ENCODE measurements around the gene PJVK. TPM values are rescaled to one million over a fixed set of nuclear protein-coding genes. Genes with fewer than 3 reads are reported as not detected.

The PJVK gene
- total and polyA plus RNA-seq, 2 of the 13 experiments (the other 11 are each of a cell fraction or from before 2014, with no cell fraction given): 1.2 to 2.6 TPM

DNA sequence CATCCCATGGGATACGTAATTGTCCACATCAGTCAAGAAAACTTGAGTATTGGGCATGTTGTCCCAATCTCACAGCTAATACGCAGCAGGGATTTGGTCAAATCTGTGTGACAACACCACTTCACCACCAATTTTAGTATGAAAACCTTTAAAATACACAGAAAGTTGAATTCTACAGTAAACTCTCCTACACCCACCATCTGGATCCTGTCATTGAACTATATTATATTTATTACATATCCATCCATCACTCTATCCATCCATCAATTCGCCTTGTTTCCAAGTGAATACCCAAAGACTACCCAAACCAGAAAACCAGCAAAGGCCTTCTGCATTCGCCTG lies 28.1 kb downstream of the PJVK start (continued):
- TF ChIP-seq, protein P1, sequence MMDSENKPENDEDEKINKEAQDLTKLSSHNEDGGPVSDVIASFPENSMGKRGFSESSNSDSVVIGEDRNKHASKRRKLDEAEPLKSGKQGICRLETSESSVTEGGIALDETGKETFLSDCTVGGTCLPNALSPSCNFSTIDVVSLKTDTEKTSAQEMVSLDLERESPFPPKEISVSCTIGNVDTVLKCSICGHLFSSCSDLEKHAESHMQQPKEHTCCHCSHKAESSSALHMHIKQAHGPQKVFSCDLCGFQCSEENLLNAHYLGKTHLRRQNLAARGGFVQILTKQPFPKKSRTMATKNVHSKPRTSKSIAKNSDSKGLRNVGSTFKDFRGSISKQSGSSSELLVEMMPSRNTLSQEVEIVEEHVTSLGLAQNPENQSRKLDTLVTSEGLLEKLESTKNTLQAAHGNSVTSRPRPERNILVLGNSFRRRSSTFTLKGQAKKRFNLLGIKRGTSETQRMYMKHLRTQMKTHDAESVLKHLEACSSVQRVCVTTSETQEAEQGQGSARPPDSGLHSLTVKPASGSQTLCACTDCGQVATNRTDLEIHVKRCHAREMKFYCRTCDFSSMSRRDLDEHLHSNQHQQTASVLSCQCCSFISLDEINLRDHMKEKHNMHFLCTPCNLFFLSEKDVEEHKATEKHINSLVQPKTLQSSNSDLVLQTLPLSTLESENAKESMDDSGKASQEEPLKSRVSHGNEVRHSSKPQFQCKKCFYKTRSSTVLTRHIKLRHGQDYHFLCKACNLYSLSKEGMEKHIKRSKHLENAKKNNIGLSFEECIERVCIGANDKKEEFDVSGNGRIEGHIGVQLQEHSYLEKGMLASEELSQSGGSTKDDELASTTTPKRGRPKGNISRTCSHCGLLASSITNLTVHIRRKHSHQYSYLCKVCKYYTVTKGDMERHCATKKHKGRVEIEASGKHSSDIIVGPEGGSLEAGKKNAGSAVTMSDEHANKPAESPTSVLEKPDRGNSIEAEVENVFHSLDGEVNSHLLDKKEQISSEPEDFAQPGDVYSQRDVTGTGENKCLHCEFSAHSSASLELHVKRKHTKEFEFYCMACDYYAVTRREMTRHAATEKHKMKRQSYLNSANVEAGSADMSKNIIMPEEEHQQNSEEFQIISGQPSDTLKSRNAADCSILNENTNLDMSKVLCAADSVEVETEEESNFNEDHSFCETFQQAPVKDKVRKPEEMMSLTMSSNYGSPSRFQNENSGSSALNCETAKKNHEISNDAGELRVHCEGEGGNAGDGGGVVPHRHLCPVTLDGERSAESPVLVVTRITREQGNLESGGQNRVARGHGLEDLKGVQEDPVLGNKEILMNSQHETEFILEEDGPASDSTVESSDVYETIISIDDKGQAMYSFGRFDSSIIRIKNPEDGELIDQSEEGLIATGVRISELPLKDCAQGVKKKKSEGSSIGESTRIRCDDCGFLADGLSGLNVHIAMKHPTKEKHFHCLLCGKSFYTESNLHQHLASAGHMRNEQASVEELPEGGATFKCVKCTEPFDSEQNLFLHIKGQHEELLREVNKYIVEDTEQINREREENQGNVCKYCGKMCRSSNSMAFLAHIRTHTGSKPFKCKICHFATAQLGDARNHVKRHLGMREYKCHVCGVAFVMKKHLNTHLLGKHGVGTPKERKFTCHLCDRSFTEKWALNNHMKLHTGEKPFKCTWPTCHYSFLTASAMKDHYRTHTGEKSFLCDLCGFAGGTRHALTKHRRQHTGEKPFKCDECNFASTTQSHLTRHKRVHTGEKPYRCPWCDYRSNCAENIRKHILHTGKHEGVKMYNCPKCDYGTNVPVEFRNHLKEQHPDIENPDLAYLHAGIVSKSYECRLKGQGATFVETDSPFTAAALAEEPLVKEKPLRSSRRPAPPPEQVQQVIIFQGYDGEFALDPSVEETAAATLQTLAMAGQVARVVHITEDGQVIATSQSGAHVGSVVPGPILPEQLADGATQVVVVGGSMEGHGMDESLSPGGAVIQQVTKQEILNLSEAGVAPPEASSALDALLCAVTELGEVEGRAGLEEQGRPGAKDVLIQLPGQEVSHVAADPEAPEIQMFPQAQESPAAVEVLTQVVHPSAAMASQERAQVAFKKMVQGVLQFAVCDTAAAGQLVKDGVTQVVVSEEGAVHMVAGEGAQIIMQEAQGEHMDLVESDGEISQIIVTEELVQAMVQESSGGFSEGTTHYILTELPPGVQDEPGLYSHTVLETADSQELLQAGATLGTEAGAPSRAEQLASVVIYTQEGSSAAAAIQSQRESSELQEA (CRISPR knock-in tag; IDR thresholded peaks at IDR 0.05; ENCODE audit: not compliant biosample characterization): no peak
- TF ChIP-seq ZNF205 (CRISPR knock-in tag; IDR thresholded peaks at IDR 0.05) (no peak), SAFB2 (CRISPR knock-in tag; IDR thresholded peaks at IDR 0.05; ENCODE audit: borderline replicate concordance, low read depth) (0 out of 2 replicates have a peak, but pooled peaks have one; percentile 3), MAFG (CRISPR knock-in tag; IDR thresholded peaks at IDR 0.05) (no peak), MZF1 (CRISPR knock-in tag; IDR thresholded peaks at IDR 0.05; ENCODE audit: borderline replicate concordance) (no peak), SSRP1 (CRISPR knock-in tag; IDR thresholded peaks at IDR 0.05) (0 out of 2 replicates have a peak, but pooled peaks have one; percentile 36), ZSCAN21 (CRISPR knock-in tag; IDR thresholded peaks at IDR 0.05; ENCODE audit: borderline replicate concordance) (no peak), SRSF1 (optimal IDR thresholded peaks at IDR 0.05; ENCODE audit: low read depth, low read length) (peak; percentile 24), ZFP82 (CRISPR knock-in tag; IDR thresholded peaks at IDR 0.05; ENCODE audit: borderline replicate concordance) (0 out of 2 replicates have a peak, but pooled peaks have one; percentile 6), RORA (CRISPR knock-in tag; IDR thresholded peaks at IDR 0.05) (0 out of 2 replicates have a peak, but pooled peaks have one; percentile 1), ZSCAN29 (CRISPR knock-in tag; conservative IDR thresholded peaks at IDR 0.05) (no peak), ZNF557 (CRISPR knock-in tag; IDR thresholded peaks at IDR 0.05) (no peak), RFXAP (CRISPR knock-in tag; IDR thresholded peaks at IDR 0.05; ENCODE audit: borderline replicate concordance) (0 out of 2 replicates have a peak, but pooled peaks have one; percentile 12), FOXK2 (IDR thresholded peaks at IDR 0.05) (no peak), PPARG (CRISPR knock-in tag; conservative IDR thresholded peaks at IDR 0.05) (no peak), CCDC6 (CRISPR knock-in tag; IDR thresholded peaks at IDR 0.05) (peak; percentile 6; the same call in 1 of the 2 replicates), ZSCAN31 (CRISPR knock-in tag; IDR thresholded peaks at IDR 0.05; ENCODE audit: low read depth) (peak; percentile 49; the same call in 1 of the 2 replicates), RCOR2 (CRISPR knock-in tag; IDR thresholded peaks at IDR 0.05) (no peak)
- TF ChIP-seq, protein P2, sequence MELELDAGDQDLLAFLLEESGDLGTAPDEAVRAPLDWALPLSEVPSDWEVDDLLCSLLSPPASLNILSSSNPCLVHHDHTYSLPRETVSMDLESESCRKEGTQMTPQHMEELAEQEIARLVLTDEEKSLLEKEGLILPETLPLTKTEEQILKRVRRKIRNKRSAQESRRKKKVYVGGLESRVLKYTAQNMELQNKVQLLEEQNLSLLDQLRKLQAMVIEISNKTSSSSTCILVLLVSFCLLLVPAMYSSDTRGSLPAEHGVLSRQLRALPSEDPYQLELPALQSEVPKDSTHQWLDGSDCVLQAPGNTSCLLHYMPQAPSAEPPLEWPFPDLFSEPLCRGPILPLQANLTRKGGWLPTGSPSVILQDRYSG (CRISPR knock-in tag; IDR thresholded peaks at IDR 0.05): no peak
- TF ChIP-seq, protein P3, sequence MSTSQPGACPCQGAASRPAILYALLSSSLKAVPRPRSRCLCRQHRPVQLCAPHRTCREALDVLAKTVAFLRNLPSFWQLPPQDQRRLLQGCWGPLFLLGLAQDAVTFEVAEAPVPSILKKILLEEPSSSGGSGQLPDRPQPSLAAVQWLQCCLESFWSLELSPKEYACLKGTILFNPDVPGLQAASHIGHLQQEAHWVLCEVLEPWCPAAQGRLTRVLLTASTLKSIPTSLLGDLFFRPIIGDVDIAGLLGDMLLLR (CRISPR knock-in tag; IDR thresholded peaks at IDR 0.05): no peak
- TF ChIP-seq, protein P4, sequence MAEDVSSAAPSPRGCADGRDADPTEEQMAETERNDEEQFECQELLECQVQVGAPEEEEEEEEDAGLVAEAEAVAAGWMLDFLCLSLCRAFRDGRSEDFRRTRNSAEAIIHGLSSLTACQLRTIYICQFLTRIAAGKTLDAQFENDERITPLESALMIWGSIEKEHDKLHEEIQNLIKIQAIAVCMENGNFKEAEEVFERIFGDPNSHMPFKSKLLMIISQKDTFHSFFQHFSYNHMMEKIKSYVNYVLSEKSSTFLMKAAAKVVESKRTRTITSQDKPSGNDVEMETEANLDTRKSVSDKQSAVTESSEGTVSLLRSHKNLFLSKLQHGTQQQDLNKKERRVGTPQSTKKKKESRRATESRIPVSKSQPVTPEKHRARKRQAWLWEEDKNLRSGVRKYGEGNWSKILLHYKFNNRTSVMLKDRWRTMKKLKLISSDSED (CRISPR knock-in tag; IDR thresholded peaks at IDR 0.05): no peak
